Body of pancreas (tissue), 4 donors: Measurements from ENCODE around the gene DRD4. TPM values are rescaled to one million over a fixed set of nuclear protein-coding genes. Genes with fewer than 3 reads are reported as not detected.

Experiments
- ATAC-seq: fragments of 150-250 bp; one replicate; pipeline ENCODE4 v1.9.1; 2016
- DNase-seq, 4 donors: peaks; one replicate each; pipeline ENCODE4 v3.0.0-alpha.2; 2019
- H3K27ac ChIP-seq, 4 donors: fragments of 200-600 bp; sonication (generic); 1 replicate in 3 of 4; 2 replicates in 1 of 4; pipeline versions ENCODE4 v1.5.1 to v1.6.1; 2016 to 2019; ENCODE audit warnings: mild to moderate bottlenecking in 1 of 4, mixed read lengths in 1 of 4, moderate library complexity in 1 of 4
- H3K27me3 ChIP-seq, 2 donors: fragments of 200-600 bp; sonication (generic); one replicate each; pipeline ENCODE4 v1.6.0; 2016; ENCODE audit warnings: mild to moderate bottlenecking in 1 of 2
- H3K36me3 ChIP-seq, 2 donors: fragments of 200-600 bp; sonication (generic); replicated peaks in 1 of 2; 2 replicates each; pipeline ENCODE4 v1.5.1; 2016; ENCODE audit warnings: low read depth in 2 of 2; ENCODE audit not compliant: insufficient read depth in 1 of 2
- H3K4me1 ChIP-seq: fragments of 200-600 bp; sonication (generic); one replicate; pipeline ENCODE4 v1.6.0; 2016
- H3K4me3 ChIP-seq, 2 donors: fragments of 200-600 bp; sonication (generic); 1 replicate in 1 of 2; 2 replicates in 1 of 2; pipeline ENCODE4 v1.5.1; 2016 to 2019
- H3K9me3 ChIP-seq, 3 donors: fragments of 200-600 bp; sonication (generic); 1 replicate in 2 of 3; 2 replicates in 1 of 3; pipeline ENCODE4 v1.5.1; 2016
- CTCF ChIP-seq, 7 experiments: fragments of 450-650 bp in 4 of 7; fragments of 200-600 bp in 3 of 7; sonication (generic) in 3 of 7; IDR thresholded peaks; one replicate each; pipeline ENCODE4 v1.5.1; 2016 to 2019; ENCODE audit warnings: antibody characterized with exemption in 7 of 7
- POLR2A ChIP-seq, 3 donors: fragments of 450-650 bp; IDR thresholded peaks; one replicate each; pipeline ENCODE4 v1.6.1; 2016; ENCODE audit warnings: antibody characterized with exemption in 3 of 3, mild to moderate bottlenecking in 2 of 3
- WGBS, 2 donors: methylation state at CpG; one replicate each; pipeline ENCODE4 v1.1.5; 2017; 5-methylcytosine and 5-hydroxymethylcytosine counted together
- intact Hi-C: fragments of 100-400 bp; cut with DNase I; formaldehyde crosslinking; loops from one replicate; pipeline ENCODE4 v1.15.1; 2023
- total RNA-seq, 2 donors: library from RNA; depleted of rRNA; stranded (reverse); fragments of >200 nt; gene quantifications; one replicate each; pipeline ENCODE4 v1.1.0, GENCODE V29; 2016

DRD4 gene
- total RNA-seq, 2 donors from 2014 or later, result 3.0 TPM; not detected in 1

GRCh38 chr11:655036-655726 is 18.1 kb downstream of the DRD4 start:
- Histone ChIP-seq H3K36me3 (peaks cover 0 to 5% of the 10 kb centered on the region in 2 donors), H3K4me1 (peaks cover 10% of the 10 kb centered on the region), H3K9me3 (no peaks in the 10 kb centered on the region), H3K27me3 (no peaks in the 10 kb centered on the region), H3K4me3 (no peak overlapping the region), H3K27ac (peak overlapping the region in 1 of 4 donors; percentile 28)
- TF ChIP-seq POLR2A (IDR thresholded peaks at IDR 0.05) (no peak), CTCF (IDR thresholded peaks at IDR 0.05) (no peak)
- ATAC-seq (peak; percentile 81), DNase-seq (peak in 3 of 4 donors; percentile 44 to 53 (median 48))
- 32 to 41% methylated on average over 14 to 30 of the region's 30 CpGs for WGBS, 2 donors
- intact Hi-C loops, result loop anchor here (5.0 kb wide), 1 partner anchor 67 kb away; no protein-coding TSS in a partner anchor

- DNase-seq (no peak), ATAC-seq (no peak)
- Histone ChIP-seq H3K4me3 (no peak overlapping the region), H3K4me1 (peaks cover 10% of the 10 kb centered on the region), H3K36me3 (peaks cover 0 to 5% of the 10 kb centered on the region in 2 donors), H3K27ac (no peak overlapping the region), H3K9me3 (no peaks in the 10 kb centered on the region), H3K27me3 (no peaks in the 10 kb centered on the region)
- WGBS, 2 donors, result 90 to 94% methylated on average over 11 to 14 of the region's 14 CpGs
- TF ChIP-seq CTCF (IDR thresholded peaks at IDR 0.05) (no peak), POLR2A (IDR thresholded peaks at IDR 0.05) (no peak)
- intact Hi-C loops, result loop anchor here (5.0 kb wide), 1 partner anchor 66 kb away; no protein-coding TSS in a partner anchor
These were observed 19.4 kb downstream of the DRD4 start for GRCh38 chr11:656426-656825.

- Histone ChIP-seq H3K27ac (no peak overlapping the region), H3K4me3 (no peak overlapping the region), H3K27me3 (no peaks in the 10 kb centered on the region), H3K36me3 (peaks cover 0 to 5% of the 10 kb centered on the region in 2 donors), H3K4me1 (peaks cover 10% of the 10 kb centered on the region), H3K9me3 (no peaks in the 10 kb centered on the region)
- ATAC-seq (no peak), DNase-seq (no peak)
- intact Hi-C loops, result loop anchor here (5.0 kb wide), 1 partner anchor 65 kb away; no protein-coding TSS in a partner anchor
- WGBS, 2 donors, result 83 to 85% methylated on average over 4 to 7 of the region's 7 CpGs
- no peak for TF ChIP-seq POLR2A (IDR thresholded peaks at IDR 0.05)
- no peak for TF ChIP-seq CTCF (IDR thresholded peaks at IDR 0.05)
These were observed 19.8 kb downstream of the DRD4 start for GRCh38 chr11:656866-657265.

- TF ChIP-seq POLR2A (IDR thresholded peaks at IDR 0.05) (no peak), CTCF (IDR thresholded peaks at IDR 0.05) (peak in 1 of 7 experiments; percentile 16)
- peaks cover 10% of the 10 kb centered on the region for H3K4me1 ChIP-seq
- ATAC-seq (no peak), DNase-seq (peak in 2 of 4 donors; percentile 48 to 51)
- H3K36me3 ChIP-seq, result peaks cover 0 to 5% of the 10 kb centered on the region in 2 donors
- H3K9me3 ChIP-seq, result no peaks in the 10 kb centered on the region
- no peak overlapping the region for H3K4me3 ChIP-seq
- H3K27ac ChIP-seq, result no peak overlapping the region
- 56 to 66% methylated on average over 9 to 14 of the region's 14 CpGs for WGBS, 2 donors
- intact Hi-C loops, result loop anchor here (5.0 kb wide), 1 partner anchor 65 kb away; no protein-coding TSS in a partner anchor
- H3K27me3 ChIP-seq, result no peaks in the 10 kb centered on the region
These were observed 20.6 kb downstream of the DRD4 start for GRCh38 chr11:657691-658126.
